ENCODE results near the gene CACNA1A.

CACNA1A gene

GRCh38 chr19:13400296-13400695 is 106.0 kb downstream of the CACNA1A start:
- Histone ChIP-seq H4K5ac (ENCODE audit: low read length) (no peak overlapping the region), H3K79me1 (ENCODE audit: low read length) (no peaks in the 10 kb centered on the region), H3K36me3 (ENCODE audit: control insufficient read depth, insufficient read depth, low read length) (no peaks in the 10 kb centered on the region), H3K27ac (ENCODE audit: low read depth, low read length) (no peak overlapping the region), H2AK5ac (ENCODE audit: low read length) (no peak overlapping the region), H3K4me2 (ENCODE audit: low read length) (no peak overlapping the region), H3K79me2 (ENCODE audit: control insufficient read depth, insufficient read depth, low read length) (no peaks in the 10 kb centered on the region), H2BK5ac (ENCODE audit: low read length) (no peak overlapping the region), H3K4me3 (ENCODE audit: low read length) (no peak overlapping the region), H3K23ac (ENCODE audit: low read length) (no peak overlapping the region), H3K9ac (ENCODE audit: low read length) (no peak overlapping the region), H3K27me3 (ENCODE audit: insufficient read depth, low read length, poor library complexity) (no peaks in the 10 kb centered on the region), H2BK15ac (replicated peaks; ENCODE audit: low read depth) (no peak overlapping the region), H3K4me1 (ENCODE audit: control insufficient read depth, low read depth, low read length) (no peaks in the 10 kb centered on the region), H3K4ac (ENCODE audit: low read depth, low read length) (no peak overlapping the region), H3K18ac (ENCODE audit: low read length) (no peak overlapping the region), H3K56ac (ENCODE audit: low read length) (no peak overlapping the region), H4K8ac (ENCODE audit: low read depth, low read length) (no peak overlapping the region), H2BK120ac (ENCODE audit: low read depth, low read length) (no peak overlapping the region)
- no peak for DNase-seq

- Histone ChIP-seq H3K4ac (ENCODE audit: low read depth, low read length) (no peak overlapping the region), H2BK5ac (ENCODE audit: low read length) (no peak overlapping the region), H3K79me2 (ENCODE audit: control insufficient read depth, insufficient read depth, low read length) (no peaks in the 10 kb centered on the region), H3K18ac (ENCODE audit: low read length) (no peak overlapping the region), H4K8ac (ENCODE audit: low read depth, low read length) (no peak overlapping the region), H3K56ac (ENCODE audit: low read length) (no peak overlapping the region), H4K5ac (ENCODE audit: low read length) (no peak overlapping the region), H2BK15ac (replicated peaks; ENCODE audit: low read depth) (no peak overlapping the region), H2AK5ac (ENCODE audit: low read length) (no peak overlapping the region), H3K23ac (ENCODE audit: low read length) (no peak overlapping the region), H3K9ac (ENCODE audit: low read length) (no peak overlapping the region), H3K79me1 (ENCODE audit: low read length) (no peaks in the 10 kb centered on the region), H3K4me3 (ENCODE audit: low read length) (no peak overlapping the region), H3K4me2 (ENCODE audit: low read length) (no peak overlapping the region), H2BK120ac (ENCODE audit: low read depth, low read length) (no peak overlapping the region), H3K27ac (ENCODE audit: low read depth, low read length) (no peak overlapping the region), H3K36me3 (ENCODE audit: control insufficient read depth, insufficient read depth, low read length) (no peaks in the 10 kb centered on the region), H3K4me1 (ENCODE audit: control insufficient read depth, low read depth, low read length) (no peaks in the 10 kb centered on the region), H3K27me3 (ENCODE audit: insufficient read depth, low read length, poor library complexity) (no peaks in the 10 kb centered on the region)
- WGBS (ENCODE audit: extremely low coverage, insufficient coverage, low lambda C conversion rate): no CpG with 5 or more reads among the region's 5 CpGs
- no peak for DNase-seq
Measured at GRCh38 chr19:13399746-13400145, 106.5 kb downstream of the CACNA1A start.

GRCh38 chr19:13398780-13399726 is 107.2 kb downstream of the CACNA1A start:
- Histone ChIP-seq H2BK5ac (ENCODE audit: low read length) (no peak overlapping the region), H2BK15ac (replicated peaks; ENCODE audit: low read depth) (no peak overlapping the region), H3K56ac (ENCODE audit: low read length) (no peak overlapping the region), H3K18ac (ENCODE audit: low read length) (no peak overlapping the region), H2AK5ac (ENCODE audit: low read length) (no peak overlapping the region), H3K4me1 (ENCODE audit: control insufficient read depth, low read depth, low read length) (no peaks in the 10 kb centered on the region), H3K27me3 (ENCODE audit: insufficient read depth, low read length, poor library complexity) (no peaks in the 10 kb centered on the region), H3K4me3 (ENCODE audit: low read length) (no peak overlapping the region), H3K9ac (ENCODE audit: low read length) (no peak overlapping the region), H3K79me1 (ENCODE audit: low read length) (no peaks in the 10 kb centered on the region), H3K79me2 (ENCODE audit: control insufficient read depth, insufficient read depth, low read length) (no peaks in the 10 kb centered on the region), H4K8ac (ENCODE audit: low read depth, low read length) (no peak overlapping the region), H3K27ac (ENCODE audit: low read depth, low read length) (no peak overlapping the region), H3K4me2 (ENCODE audit: low read length) (no peak overlapping the region), H3K4ac (ENCODE audit: low read depth, low read length) (no peak overlapping the region), H2BK120ac (ENCODE audit: low read depth, low read length) (no peak overlapping the region), H4K5ac (ENCODE audit: low read length) (no peak overlapping the region), H3K36me3 (ENCODE audit: control insufficient read depth, insufficient read depth, low read length) (no peaks in the 10 kb centered on the region), H3K23ac (ENCODE audit: low read length) (no peak overlapping the region)
- no CpG with 5 or more reads among the region's 10 CpGs for WGBS (ENCODE audit: extremely low coverage, insufficient coverage, low lambda C conversion rate)
- no peak for DNase-seq

- Histone ChIP-seq H3K27ac (ENCODE audit: low read depth, low read length) (no peak overlapping the region), H3K4me1 (ENCODE audit: control insufficient read depth, low read depth, low read length) (no peaks in the 10 kb centered on the region), H3K27me3 (ENCODE audit: insufficient read depth, low read length, poor library complexity) (no peaks in the 10 kb centered on the region), H3K4ac (ENCODE audit: low read depth, low read length) (no peak overlapping the region), H3K36me3 (ENCODE audit: control insufficient read depth, insufficient read depth, low read length) (no peaks in the 10 kb centered on the region), H3K23ac (ENCODE audit: low read length) (no peak overlapping the region), H3K79me2 (ENCODE audit: control insufficient read depth, insufficient read depth, low read length) (no peaks in the 10 kb centered on the region), H4K5ac (ENCODE audit: low read length) (no peak overlapping the region), H3K9ac (ENCODE audit: low read length) (no peak overlapping the region), H2BK5ac (ENCODE audit: low read length) (no peak overlapping the region), H3K4me3 (ENCODE audit: low read length) (no peak overlapping the region), H3K79me1 (ENCODE audit: low read length) (no peaks in the 10 kb centered on the region), H2AK5ac (ENCODE audit: low read length) (no peak overlapping the region), H2BK15ac (replicated peaks; ENCODE audit: low read depth) (no peak overlapping the region), H2BK120ac (ENCODE audit: low read depth, low read length) (no peak overlapping the region), H4K8ac (ENCODE audit: low read depth, low read length) (no peak overlapping the region), H3K4me2 (ENCODE audit: low read length) (no peak overlapping the region), H3K56ac (ENCODE audit: low read length) (no peak overlapping the region), H3K18ac (ENCODE audit: low read length) (no peak overlapping the region)
- no CpG with 5 or more reads among the region's 4 CpGs for WGBS (ENCODE audit: extremely low coverage, insufficient coverage, low lambda C conversion rate)
- DNase-seq: no peak
Measured at GRCh38 chr19:13398182-13398581, 108.1 kb downstream of the CACNA1A start.

- H3K23ac ChIP-seq (ENCODE audit: low read length): no peak overlapping the region
- no peaks in the 10 kb centered on the region for H3K79me1 ChIP-seq (ENCODE audit: low read length)
- no peaks in the 10 kb centered on the region for H3K79me2 ChIP-seq (ENCODE audit: control insufficient read depth, insufficient read depth, low read length)
- WGBS (ENCODE audit: extremely low coverage, insufficient coverage, low lambda C conversion rate): no CpG with 5 or more reads among the region's 18 CpGs
- H2AK5ac ChIP-seq (ENCODE audit: low read length): no peak overlapping the region
- no peaks in the 10 kb centered on the region for H3K4me1 ChIP-seq (ENCODE audit: control insufficient read depth, low read depth, low read length)
- DNase-seq: peak; percentile 94
- H3K4me3 ChIP-seq (ENCODE audit: low read length): no peak overlapping the region
- H3K18ac ChIP-seq (ENCODE audit: low read length): no peak overlapping the region
- H3K27ac ChIP-seq (ENCODE audit: low read depth, low read length): no peak overlapping the region
- H3K4me2 ChIP-seq (ENCODE audit: low read length): no peak overlapping the region
- H2BK15ac ChIP-seq (replicated peaks; ENCODE audit: low read depth): no peak overlapping the region
- H2BK5ac ChIP-seq (ENCODE audit: low read length): no peak overlapping the region
- H3K56ac ChIP-seq (ENCODE audit: low read length): no peak overlapping the region
- no peaks in the 10 kb centered on the region for H3K27me3 ChIP-seq (ENCODE audit: insufficient read depth, low read length, poor library complexity)
- no peak overlapping the region for H4K8ac ChIP-seq (ENCODE audit: low read depth, low read length)
- H2BK120ac ChIP-seq (ENCODE audit: low read depth, low read length): no peak overlapping the region
- no peaks in the 10 kb centered on the region for H3K36me3 ChIP-seq (ENCODE audit: control insufficient read depth, insufficient read depth, low read length)
- peak overlapping the region; percentile 68 for H4K5ac ChIP-seq (ENCODE audit: low read length)
- no peak overlapping the region for H3K4ac ChIP-seq (ENCODE audit: low read depth, low read length)
- no peak overlapping the region for H3K9ac ChIP-seq (ENCODE audit: low read length)
Measured at GRCh38 chr19:13396250-13397080, 109.8 kb downstream of the CACNA1A start.

All from mesendoderm (in vitro differentiated cells).